HepG2 (cell line): ENCODE measurements around the gene HELZ2. TPM values are rescaled to one million over a fixed set of nuclear protein-coding genes. Genes with fewer than 3 reads are reported as not detected.

ENCODE experiments used
- ATAC-seq: fragments of 200-7000 bp; cut with Tn5 transposase; 3 replicates; pipeline ENCODE4 v1.9.1; 2020; ENCODE audit warnings: mild to moderate bottlenecking, moderate library complexity
- BruUV-seq: library from RNA; stranded (reverse); fragments of 400-500 nt; replicated peaks from 2 replicates; lab custom pipeline; 2021; lab: Mats Ljungman, UMichigan
- CTCF ChIA-PET: fragments of 300-600 bp; formaldehyde crosslinking; extraction: SDS; loops from one replicate; lab custom pipeline; 2021; ENCODE audit warnings: low total read pairs, inconsistent platforms, low intra/inter-chr PET ratio; lab: Yijun Ruan, JAX
- POLR2A ChIA-PET: fragments of 350-600 bp; sonication (Branson Sonifier 250); formaldehyde crosslinking; loops from one replicate; lab custom pipeline; 2020; ENCODE audit warnings: antibody characterized with exemption, inconsistent platforms; lab: Yijun Ruan, JAX
- DNase-seq: peaks from one replicate; pipeline ENCODE4 v3.0.0-alpha.2; 2015; ENCODE audit warnings: low spot score
- FAIRE-seq: peaks from 3 replicates; lab custom pipeline; 2011; peaks lifted over from hg19 to GRCh38; lab: Jason Lieb, UNC
- H2AFZ ChIP-seq: one replicate; pipeline ENCODE4 v1.6.1; 2011; ENCODE audit warnings: low read length, inconsistent platforms
- H3K27ac ChIP-seq: fragments of 300-600 bp; 3 replicates; pipeline ENCODE4 v1.8.0; 2011; ENCODE audit warnings: mixed run types, mild to moderate bottlenecking, mixed read lengths, low read length, inconsistent platforms; ENCODE audit not compliant: insufficient read depth; ENCODE audit errors: extremely low read length
- H3K27me3 ChIP-seq, 2 experiments: fragments of 200-600 bp in 1 of 2; 2 replicates in 1 of 2; 3 replicates in 1 of 2; pipeline versions ENCODE4 v1.6.0 to v1.8.0; 2011; ENCODE audit warnings: low read length in 2 of 2, mild to moderate bottlenecking in 2 of 2, moderate library complexity in 2 of 2, inconsistent platforms in 1 of 2; ENCODE audit not compliant: insufficient read depth in 2 of 2, control insufficient read depth in 1 of 2
- H3K36me3 ChIP-seq, 2 experiments: fragments of 200-600 bp in 1 of 2; replicated peaks in 1 of 2; 2 replicates in 1 of 2; 3 replicates in 1 of 2; pipeline versions ENCODE4 v1.5.1 to v1.8.0; 2011; ENCODE audit warnings: low read length in 2 of 2, inconsistent platforms in 1 of 2; ENCODE audit not compliant: insufficient read depth in 2 of 2, control insufficient read depth in 1 of 2
- H3K4me1 ChIP-seq: 2 replicates; pipeline ENCODE4 v1.5.1; 2012; ENCODE audit warnings: low read length, inconsistent platforms; ENCODE audit not compliant: insufficient read depth
- H3K4me2 ChIP-seq: 2 replicates; pipeline ENCODE4 v1.6.0; 2011; ENCODE audit warnings: low read depth, low read length, inconsistent platforms
- H3K4me3 ChIP-seq, 3 experiments: fragments of 200-600 bp in 1 of 3; sonication (generic), shearing (Covaris generic) in 1 of 3; replicated peaks in 1 of 3; 2 replicates each; pipeline ENCODE4 v1.5.1; 2011 to 2016; ENCODE audit warnings: low read length in 3 of 3, inconsistent platforms in 2 of 3, low read depth in 2 of 3, mild to moderate bottlenecking in 2 of 3, control low read depth in 1 of 3, mixed read lengths in 1 of 3; ENCODE audit not compliant: insufficient read depth in 1 of 3
- H3K79me2 ChIP-seq: one replicate; pipeline ENCODE4 v1.6.1; 2011; ENCODE audit warnings: low read length, inconsistent platforms; ENCODE audit not compliant: insufficient read depth
- H3K9ac ChIP-seq: 2 replicates; pipeline ENCODE4 v1.6.0; 2011; ENCODE audit warnings: mild to moderate bottlenecking, low read depth, low read length, inconsistent platforms; ENCODE audit not compliant: insufficient read depth
- H3K9me3 ChIP-seq: 2 replicates; pipeline ENCODE4 v1.5.1; 2012; ENCODE audit warnings: mild to moderate bottlenecking, low read length
- H4K20me1 ChIP-seq: 2 replicates; pipeline ENCODE4 v1.6.0; 2011; ENCODE audit warnings: inconsistent platforms, mild to moderate bottlenecking, low read length, moderate library complexity; ENCODE audit not compliant: insufficient read depth
- DR1 ChIP-seq: sonication (generic); formaldehyde crosslinking; IDR thresholded peaks from 2 replicates; pipeline ENCODE4 v1.8.0; 2021; ENCODE audit warnings: mild to moderate bottlenecking, missing genetic modification reagents, inconsistent platforms
- FOXK1 ChIP-seq: sonication (generic); formaldehyde crosslinking; IDR thresholded peaks from 2 replicates; pipeline ENCODE4 v1.4.0; 2020; ENCODE audit warnings: low read depth, missing genetic modification reagents, borderline replicate concordance
- GATAD1 ChIP-seq: IDR thresholded peaks from 2 replicates; pipeline ENCODE4 v1.6.1; 2016; ENCODE audit warnings: missing genetic modification reagents, missing compliant biosample characterization
- SALL1 ChIP-seq: sonication (generic); formaldehyde crosslinking; IDR thresholded peaks from 2 replicates; pipeline ENCODE4 v1.8.0; 2022; ENCODE audit warnings: mild to moderate bottlenecking, missing genetic modification reagents
- SAP130 ChIP-seq: IDR thresholded peaks from 2 replicates; pipeline ENCODE4 v1.6.1; 2016; ENCODE audit warnings: low read depth
- SIN3A ChIP-seq: IDR thresholded peaks from 2 replicates; pipeline ENCODE4 v1.6.1; 2011; ENCODE audit warnings: low read depth, mild to moderate bottlenecking, control low read depth, low read length, borderline replicate concordance
- SP2 ChIP-seq: sonication (generic); formaldehyde crosslinking; IDR thresholded peaks from 2 replicates; pipeline ENCODE4 v1.5.1; 2020; ENCODE audit warnings: mild to moderate bottlenecking, missing genetic modification reagents
- ZFP82 ChIP-seq: sonication (generic); formaldehyde crosslinking; IDR thresholded peaks from 2 replicates; pipeline ENCODE4 v1.5.1; 2020; ENCODE audit warnings: mild to moderate bottlenecking, missing genetic modification reagents, borderline replicate concordance
- ZNF281 ChIP-seq: sonication (generic); formaldehyde crosslinking; IDR thresholded peaks from 2 replicates; pipeline ENCODE4 v1.4.0; 2020; ENCODE audit warnings: missing genetic modification reagents, borderline replicate concordance
- ZNF317 ChIP-seq: sonication (generic); formaldehyde crosslinking; IDR thresholded peaks from 2 replicates; pipeline ENCODE4 v1.5.0; 2020; ENCODE audit warnings: mild to moderate bottlenecking, missing genetic modification reagents
- ZNF850 ChIP-seq: sonication (generic); formaldehyde crosslinking; conservative IDR thresholded peaks from 2 replicates; pipeline ENCODE4 v1.9.0; 2021; ENCODE audit warnings: mild to moderate bottlenecking, missing genetic modification reagents
- WGBS: methylation state at CpG from one replicate; pipeline ENCODE4 v1.1.6; 2017; ENCODE audit warnings: low lambda C conversion rate; 5-methylcytosine and 5-hydroxymethylcytosine counted together
- in situ Hi-C: cut with HindIII; loops from 2 replicates; pipeline ENCODE4 v1.10.0; 2017; ENCODE audit warnings: low pct_unique_long_range_greater_than_20kb; ENCODE audit not compliant: extremely low pct_ligation_motif_present
- intact Hi-C: fragments of 100-400 bp; cut with micrococcal nuclease; formaldehyde crosslinking; loops from one replicate; pipeline ENCODE4 v1.10.0; 2022; ENCODE audit not compliant: unreplicated experiment
- polyA plus RNA-seq, 8 experiments: library from polyadenylated mRNA; depleted of rRNA in 3 of 8; stranded (reverse) in 7 of 8; unstranded in 1 of 8; fragments of >200 nt; fragmentation: Illumina TruSeq in 4 of 8; extraction: Trizol in 4 of 8; gene quantifications; 2 replicates each; pipeline versions ENCODE4 v1.2.1 to v1.2.3, GENCODE V29; 2011 to 2016; ENCODE audit warnings: low read depth in 4 of 8, missing spikeins in 1 of 8, mixed read lengths in 1 of 8; ENCODE audit not compliant: insufficient read depth in 1 of 8
- total RNA-seq, 5 experiments: library from RNA; depleted of rRNA; stranded (reverse); fragments of >200 nt; fragmentation: Illumina TruSeq; extraction: Trizol; gene quantifications; 2 replicates each; pipeline ENCODE4 v1.2.3, GENCODE V29; 2016; ENCODE audit warnings: low read depth in 1 of 5
- TF ChIP-seq, protein P1 (sequence below): sonication (generic); formaldehyde crosslinking; IDR thresholded peaks from 2 replicates; pipeline ENCODE4 v1.5.0; 2020; ENCODE audit warnings: missing genetic modification reagents, mild to moderate bottlenecking, borderline replicate concordance
- TF ChIP-seq, protein P2 (sequence below): sonication (generic); formaldehyde crosslinking; IDR thresholded peaks from 2 replicates; pipeline ENCODE4 v1.8.0; 2022; ENCODE audit warnings: missing genetic modification reagents, mild to moderate bottlenecking, moderate library complexity, borderline replicate concordance

HELZ2 gene
- total and polyA plus RNA-seq, 2 of the 13 experiments (the other 11 are each of a cell fraction or from before 2014, with no cell fraction given), result 9.6 to 10.1 TPM

GRCh38 chr20:63531686-63532448, 42.2 kb downstream of the HELZ2 start:
- no peak overlapping the region for H3K4me3 ChIP-seq
- DNase-seq (no peak), ATAC-seq (no peak), FAIRE-seq (peak; percentile 91)
- in situ Hi-C loops, result no loop called here
- intact Hi-C loops, result loop anchor here (10.0 kb wide), 1 partner anchor 123 kb away; the partner anchor contains the start of genes RTEL1 and STMN3
- H3K9ac ChIP-seq, result no peak overlapping the region
- no peak overlapping the region for H3K27ac ChIP-seq
- ChIA-PET CTCF (no interaction called here), POLR2A (no interaction called here)
- WGBS, result 73% methylated on average over 27 of the region's 27 CpGs
- no peaks in the 10 kb centered on the region for H3K79me2 ChIP-seq
- H3K4me2 ChIP-seq, result no peak overlapping the region
- H2AFZ ChIP-seq, result no peak overlapping the region
- H4K20me1 ChIP-seq, result peaks cover 4% of the 10 kb centered on the region; the same call in 1 of the 2 replicates
- H3K9me3 ChIP-seq, result no peaks in the 10 kb centered on the region
- no TSS peak for BruUV-seq
- no peaks in the 10 kb centered on the region for H3K36me3 ChIP-seq
- H3K27me3 ChIP-seq, result peaks cover 36 to 72% of the 10 kb centered on the region in 2 experiments
- H3K4me1 ChIP-seq, result peaks cover 26% of the 10 kb centered on the region
- TF ChIP-seq FOXK1 (CRISPR knock-in tag) (no peak), ZNF281 (no peak), SALL1 (CRISPR knock-in tag) (0 out of 2 replicates have a peak, but pooled peaks have one; percentile 11), ZNF317 (CRISPR knock-in tag) (no peak), GATAD1 (CRISPR knock-in tag) (no peak), SAP130 (CRISPR knock-in tag) (no peak), ZFP82 (no peak), SIN3A (no peak), SP2 (CRISPR knock-in tag) (peak; percentile 32; the same call in 1 of the 2 replicates), ZNF850 (no peak), DR1 (CRISPR knock-in tag) (no peak)
- TF ChIP-seq, protein P1, sequence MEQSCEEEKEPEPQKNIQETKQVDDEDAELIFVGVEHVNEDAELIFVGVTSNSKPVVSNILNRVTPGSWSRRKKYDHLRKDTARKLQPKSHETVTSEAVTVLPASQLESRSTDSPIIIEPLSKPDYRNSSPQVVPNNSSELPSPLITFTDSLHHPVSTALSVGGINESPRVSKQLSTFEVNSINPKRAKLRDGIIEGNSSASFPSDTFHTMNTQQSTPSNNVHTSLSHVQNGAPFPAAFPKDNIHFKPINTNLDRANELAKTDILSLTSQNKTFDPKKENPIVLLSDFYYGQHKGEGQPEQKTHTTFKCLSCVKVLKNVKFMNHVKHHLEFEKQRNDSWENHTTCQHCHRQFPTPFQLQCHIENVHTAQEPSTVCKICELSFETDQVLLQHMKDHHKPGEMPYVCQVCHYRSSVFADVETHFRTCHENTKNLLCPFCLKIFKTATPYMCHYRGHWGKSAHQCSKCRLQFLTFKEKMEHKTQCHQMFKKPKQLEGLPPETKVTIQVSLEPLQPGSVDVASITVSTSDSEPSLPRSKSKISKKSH (CRISPR knock-in tag), result no peak
- TF ChIP-seq, protein P2, sequence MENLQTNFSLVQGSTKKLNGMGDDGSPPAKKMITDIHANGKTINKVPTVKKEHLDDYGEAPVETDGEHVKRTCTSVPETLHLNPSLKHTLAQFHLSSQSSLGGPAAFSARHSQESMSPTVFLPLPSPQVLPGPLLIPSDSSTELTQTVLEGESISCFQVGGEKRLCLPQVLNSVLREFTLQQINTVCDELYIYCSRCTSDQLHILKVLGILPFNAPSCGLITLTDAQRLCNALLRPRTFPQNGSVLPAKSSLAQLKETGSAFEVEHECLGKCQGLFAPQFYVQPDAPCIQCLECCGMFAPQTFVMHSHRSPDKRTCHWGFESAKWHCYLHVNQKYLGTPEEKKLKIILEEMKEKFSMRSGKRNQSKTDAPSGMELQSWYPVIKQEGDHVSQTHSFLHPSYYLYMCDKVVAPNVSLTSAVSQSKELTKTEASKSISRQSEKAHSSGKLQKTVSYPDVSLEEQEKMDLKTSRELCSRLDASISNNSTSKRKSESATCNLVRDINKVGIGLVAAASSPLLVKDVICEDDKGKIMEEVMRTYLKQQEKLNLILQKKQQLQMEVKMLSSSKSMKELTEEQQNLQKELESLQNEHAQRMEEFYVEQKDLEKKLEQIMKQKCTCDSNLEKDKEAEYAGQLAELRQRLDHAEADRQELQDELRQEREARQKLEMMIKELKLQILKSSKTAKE, result 0 out of 2 replicates have a peak, but pooled peaks have one; percentile 39
